Esophagus squamous epithelium (tissue), 4 donors: ENCODE results near the gene RAD23A.

ENCODE experiments used
- POLR2A ChIP-seq, 4 donors: fragments of 450-650 bp; IDR thresholded peaks; one replicate each; pipeline ENCODE4 v1.6.1; 2017; ENCODE audit warnings: antibody characterized with exemption in 4 of 4, mild to moderate bottlenecking in 4 of 4, moderate library complexity in 3 of 4
- TF ChIP-seq, protein P1 (sequence below), 6 experiments: fragments of 450-650 bp in 4 of 6; fragments of 200-600 bp in 2 of 6; sonication (generic) in 2 of 6; IDR thresholded peaks; one replicate each; pipeline ENCODE4 v1.5.1; 2016 to 2019; ENCODE audit warnings: antibody characterized with exemption in 6 of 6, mild to moderate bottlenecking in 4 of 6, moderate library complexity in 4 of 6

GRCh38 chr19:12944104-12944674 lies 1.5 kb upstream of the RAD23A start:
- TF ChIP-seq, protein P1, sequence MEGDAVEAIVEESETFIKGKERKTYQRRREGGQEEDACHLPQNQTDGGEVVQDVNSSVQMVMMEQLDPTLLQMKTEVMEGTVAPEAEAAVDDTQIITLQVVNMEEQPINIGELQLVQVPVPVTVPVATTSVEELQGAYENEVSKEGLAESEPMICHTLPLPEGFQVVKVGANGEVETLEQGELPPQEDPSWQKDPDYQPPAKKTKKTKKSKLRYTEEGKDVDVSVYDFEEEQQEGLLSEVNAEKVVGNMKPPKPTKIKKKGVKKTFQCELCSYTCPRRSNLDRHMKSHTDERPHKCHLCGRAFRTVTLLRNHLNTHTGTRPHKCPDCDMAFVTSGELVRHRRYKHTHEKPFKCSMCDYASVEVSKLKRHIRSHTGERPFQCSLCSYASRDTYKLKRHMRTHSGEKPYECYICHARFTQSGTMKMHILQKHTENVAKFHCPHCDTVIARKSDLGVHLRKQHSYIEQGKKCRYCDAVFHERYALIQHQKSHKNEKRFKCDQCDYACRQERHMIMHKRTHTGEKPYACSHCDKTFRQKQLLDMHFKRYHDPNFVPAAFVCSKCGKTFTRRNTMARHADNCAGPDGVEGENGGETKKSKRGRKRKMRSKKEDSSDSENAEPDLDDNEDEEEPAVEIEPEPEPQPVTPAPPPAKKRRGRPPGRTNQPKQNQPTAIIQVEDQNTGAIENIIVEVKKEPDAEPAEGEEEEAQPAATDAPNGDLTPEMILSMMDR (IDR thresholded peaks at IDR 0.05), result no peak
- TF ChIP-seq POLR2A (IDR thresholded peaks at IDR 0.05), result no peak
